ENCODE results near the gene IL1RAPL2.
"Not testable (repeated sequence)": the region's sequence is repeated elsewhere in the genome, so short reads cannot be mapped to it uniquely, and the experiment has no call there.

Gene IL1RAPL2

GRCh38 chrX:105565856-105566255 is 999.9 kb downstream of the IL1RAPL2 start:
- DNase-seq, result no peak

- DNase-seq, result no peak
Observed at GRCh38 chrX:105567082-105567481, 1001.1 kb downstream of the IL1RAPL2 start.

DNA sequence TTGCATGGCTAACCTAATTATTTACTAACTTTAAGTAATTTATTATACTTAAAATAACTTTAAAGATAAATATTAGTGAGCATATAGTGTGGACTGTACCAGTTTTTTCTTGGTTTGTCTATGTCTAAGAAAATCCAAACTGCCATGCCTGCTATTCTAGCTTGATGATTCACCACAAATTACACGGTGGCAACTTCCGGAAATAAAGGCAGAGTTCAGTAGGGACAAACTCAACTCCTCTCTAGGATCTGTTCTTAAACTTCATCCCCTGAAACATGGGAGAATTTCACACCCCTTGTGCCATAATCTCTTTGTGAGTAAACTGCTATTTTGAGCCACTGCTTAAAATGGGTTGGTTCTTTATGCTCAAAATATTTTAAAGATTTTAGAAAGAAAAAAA is 1042.7 kb downstream of the IL1RAPL2 start:
- DNase-seq, result no peak

- no peak for DNase-seq
Observed at GRCh38 chrX:105609530-105609929, 1043.5 kb downstream of the IL1RAPL2 start.

GRCh38 chrX:105610411-105610810 is 1044.4 kb downstream of the IL1RAPL2 start:
- no peak for DNase-seq

DNA sequence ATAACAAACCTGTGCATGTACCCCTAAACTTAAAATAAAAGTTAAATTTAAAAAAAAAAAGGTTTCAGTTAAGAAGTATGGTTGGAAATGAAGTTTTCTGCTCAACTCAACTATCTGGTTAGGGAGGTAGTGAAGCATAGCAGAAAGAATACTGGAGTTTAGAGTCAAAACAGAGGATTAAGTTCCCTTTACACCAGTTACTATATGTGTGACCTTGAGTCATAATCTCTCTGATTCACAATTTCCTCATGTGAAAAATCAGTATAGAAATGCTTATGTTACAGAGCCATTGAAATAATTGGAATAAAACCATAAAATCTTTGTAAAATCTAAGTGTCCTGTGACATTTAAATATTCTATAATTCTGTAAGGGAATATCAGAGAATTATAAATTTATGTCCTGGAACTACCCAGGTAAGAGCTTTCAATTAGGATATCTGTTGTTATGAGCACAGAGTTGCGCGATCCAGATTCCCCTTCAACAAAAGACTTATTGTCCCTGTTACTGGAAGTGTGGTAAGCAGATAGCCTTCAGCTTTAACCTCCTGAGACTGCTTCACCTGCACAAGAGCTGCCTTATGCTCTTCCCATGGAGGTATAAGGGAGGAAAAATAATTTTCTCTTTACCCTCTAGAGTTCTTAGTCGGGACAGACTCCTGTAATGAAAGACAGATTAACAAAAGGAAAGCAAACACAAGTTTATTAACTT is 1052.5 kb downstream of the IL1RAPL2 start:
- no peak for DNase-seq

GRCh38 chrX:105634180-105634579 is 1068.2 kb downstream of the IL1RAPL2 start:
- DNase-seq, result no peak

- no peak for DNase-seq
Observed at GRCh38 chrX:105635794-105636193, 1069.8 kb downstream of the IL1RAPL2 start.

DNA sequence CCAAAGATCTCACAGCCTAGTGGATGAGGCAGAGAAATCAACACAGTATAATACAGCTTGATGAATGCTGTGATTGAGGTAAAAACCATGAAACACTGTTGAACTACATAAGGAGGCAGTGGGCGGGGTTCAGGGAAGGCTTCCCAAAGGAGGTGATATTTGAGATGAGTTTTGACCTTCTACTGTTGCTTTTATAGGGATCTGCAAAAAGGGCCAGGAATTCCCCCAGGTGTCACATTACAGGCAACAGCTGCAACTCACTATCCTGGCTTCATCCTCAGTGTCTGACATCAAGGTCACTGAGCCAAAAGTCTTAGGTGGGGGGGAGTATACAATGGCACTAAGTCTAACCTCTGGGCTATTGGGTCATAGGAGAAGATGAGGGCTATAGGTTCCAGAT is 1070.7 kb downstream of the IL1RAPL2 start:
- DNase-seq, result no peak

GRCh38 chrX:105645667-105646357 is 1079.8 kb downstream of the IL1RAPL2 start:
- DNase-seq, result no peak

DNA sequence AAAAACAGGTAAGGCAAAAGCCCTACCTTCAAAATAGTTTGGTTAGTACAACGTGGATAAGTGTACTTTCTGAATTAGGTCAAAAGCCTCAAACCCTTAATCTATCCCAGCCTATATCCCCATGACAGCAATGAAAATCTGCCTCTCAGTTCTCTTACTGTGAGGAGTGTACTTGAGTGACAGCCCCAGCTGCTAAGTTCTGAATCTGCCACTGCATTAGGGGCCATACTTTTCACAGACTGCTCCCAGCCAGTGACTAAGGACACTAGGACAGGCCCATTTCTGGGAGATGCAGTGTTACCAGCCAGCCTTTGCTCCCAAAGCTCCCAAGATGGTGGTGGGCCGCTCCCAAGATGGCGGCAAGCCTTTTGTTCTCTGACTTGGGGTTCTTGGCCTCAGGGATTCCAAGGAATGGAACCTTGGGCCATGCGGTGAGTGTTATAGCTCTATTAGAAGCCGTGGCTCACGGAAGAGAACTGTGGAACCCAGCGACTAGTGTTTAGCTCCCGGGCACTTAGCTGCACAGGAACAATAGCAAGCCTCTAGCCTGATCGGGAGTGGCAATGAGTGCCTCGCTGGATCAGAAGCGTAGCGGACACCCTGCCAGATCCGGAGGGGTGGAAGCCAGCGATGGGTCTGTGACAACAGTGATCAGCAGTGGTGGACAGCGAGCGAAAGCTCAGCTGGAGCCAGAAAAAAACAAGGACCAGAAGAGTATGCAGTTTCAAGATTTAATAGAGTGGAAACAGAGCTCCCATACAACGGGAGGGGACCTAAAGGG is 1080.8 kb downstream of the IL1RAPL2 start:
- no peak for DNase-seq

DNA sequence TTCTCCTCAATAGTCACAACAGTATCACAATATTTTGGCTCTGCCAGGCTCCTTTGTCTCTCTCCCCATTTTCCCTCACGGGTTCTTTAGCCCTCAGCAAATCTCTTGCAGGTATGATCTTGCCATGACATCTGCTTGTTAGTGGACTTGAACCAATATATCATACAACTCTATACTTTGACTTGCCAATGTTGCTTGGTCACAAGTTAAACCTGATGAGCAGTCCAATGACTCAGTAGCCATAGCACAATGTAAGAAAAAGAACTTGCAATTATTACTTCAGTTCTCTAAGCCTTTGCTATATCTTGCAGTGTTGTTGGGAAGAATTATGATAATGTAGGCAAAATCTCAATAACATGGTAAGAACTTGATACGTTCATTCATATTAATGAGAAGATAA is 1081.8 kb downstream of the IL1RAPL2 start:
- DNase-seq, result no peak

DNA sequence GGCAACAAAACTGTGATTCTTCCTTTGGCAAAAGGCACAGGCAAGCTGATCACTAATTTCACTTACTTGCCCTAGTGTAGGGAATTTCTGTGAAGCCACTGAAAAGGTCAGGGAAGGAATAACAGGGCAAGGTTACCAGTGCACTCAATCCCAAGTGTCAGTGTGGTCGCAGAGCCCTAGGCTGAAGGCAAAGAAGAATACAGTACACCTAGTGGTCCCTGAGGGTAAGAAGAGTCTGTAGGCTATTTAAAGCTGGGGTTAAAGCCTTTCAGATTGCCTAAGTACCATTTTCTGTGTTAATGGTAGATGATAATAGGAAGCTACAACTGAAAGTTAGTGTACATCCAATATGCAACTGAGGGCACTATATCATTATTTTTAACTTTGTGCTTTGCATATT is 1082.7 kb downstream of the IL1RAPL2 start:
- DNase-seq, result no peak

GRCh38 chrX:105650577-105650976 is 1084.6 kb downstream of the IL1RAPL2 start:
- DNase-seq, result no peak

GRCh38 chrX:105650986-105651385 is 1085.0 kb downstream of the IL1RAPL2 start:
- no peak for DNase-seq

DNA sequence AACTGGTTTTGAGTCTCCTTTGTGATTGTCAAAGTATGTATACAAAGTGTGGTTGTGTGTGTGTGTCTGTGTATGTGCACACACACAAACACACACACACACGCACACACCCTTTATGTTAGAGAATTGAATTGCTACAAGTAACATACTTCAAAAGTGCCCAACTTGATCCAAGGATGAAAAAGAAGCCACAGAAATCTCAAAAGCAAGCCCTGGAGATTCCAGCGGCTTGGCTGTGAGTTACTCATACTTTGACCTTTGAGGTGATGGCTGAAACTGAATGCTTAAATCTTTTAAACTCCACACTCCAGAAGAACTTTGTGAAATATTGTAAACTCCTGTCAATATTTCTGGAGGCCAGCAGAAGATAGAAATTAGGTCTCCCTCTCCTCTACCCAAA is 1087.9 kb downstream of the IL1RAPL2 start:
- no peak for DNase-seq

DNA sequence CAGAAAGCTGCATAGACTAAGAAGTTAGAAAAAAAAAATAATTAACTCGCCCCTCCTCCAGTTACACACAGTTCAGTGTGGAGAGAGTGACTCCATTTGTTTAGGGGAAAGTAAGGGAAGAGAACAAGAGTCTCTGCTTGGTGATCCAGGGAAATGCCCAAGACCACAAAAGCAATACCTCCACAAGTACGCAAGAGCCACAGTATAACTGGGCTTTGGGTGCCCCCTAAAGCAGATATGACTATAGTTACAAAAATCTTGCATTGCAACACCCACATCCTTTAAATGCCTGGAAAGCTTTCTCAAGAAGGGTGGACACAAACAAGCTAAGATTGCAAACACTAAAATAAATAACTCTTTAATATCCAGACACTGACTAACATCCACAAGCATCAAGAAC is 1092.1 kb downstream of the IL1RAPL2 start:
- DNase-seq, result no peak

DNA sequence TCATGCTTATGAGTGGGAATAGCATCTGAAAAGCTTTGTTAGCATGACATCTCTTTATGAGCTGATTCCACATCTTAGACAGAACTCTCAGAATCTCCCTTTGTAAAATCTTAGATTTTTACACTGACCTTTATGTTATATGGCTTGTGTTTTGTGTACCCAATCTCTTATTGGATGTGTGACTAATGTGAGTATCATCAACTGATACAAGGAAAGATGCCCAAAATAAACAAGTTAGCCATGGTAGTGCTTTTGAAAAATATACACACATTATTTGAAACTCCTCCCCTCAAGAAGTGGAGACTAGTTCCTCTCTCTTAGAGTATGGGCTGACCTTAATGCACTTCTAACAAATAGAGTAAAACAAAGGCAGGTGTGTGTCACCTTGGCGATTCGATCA is 1096.2 kb downstream of the IL1RAPL2 start:
- DNase-seq, result no peak

DNA sequence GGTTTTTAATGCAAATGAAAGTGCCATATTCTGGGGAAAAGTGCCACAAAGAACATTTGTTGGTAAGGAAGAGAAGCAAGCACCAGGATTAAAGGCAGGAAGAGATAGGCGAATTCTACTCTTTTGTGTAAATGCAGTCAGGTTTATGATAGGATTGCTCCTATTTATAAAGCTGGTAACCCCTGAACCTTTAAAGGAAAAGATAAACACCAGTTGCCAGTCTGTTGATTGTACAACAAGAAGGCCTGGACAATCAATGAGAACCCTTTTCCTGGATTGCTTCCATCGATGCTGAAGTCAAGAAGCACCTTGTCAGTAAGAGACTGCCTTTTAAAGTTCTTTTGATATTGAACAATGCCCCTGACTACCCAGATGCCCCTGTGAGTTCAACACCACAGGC is 1098.2 kb downstream of the IL1RAPL2 start:
- DNase-seq, result no peak

DNA sequence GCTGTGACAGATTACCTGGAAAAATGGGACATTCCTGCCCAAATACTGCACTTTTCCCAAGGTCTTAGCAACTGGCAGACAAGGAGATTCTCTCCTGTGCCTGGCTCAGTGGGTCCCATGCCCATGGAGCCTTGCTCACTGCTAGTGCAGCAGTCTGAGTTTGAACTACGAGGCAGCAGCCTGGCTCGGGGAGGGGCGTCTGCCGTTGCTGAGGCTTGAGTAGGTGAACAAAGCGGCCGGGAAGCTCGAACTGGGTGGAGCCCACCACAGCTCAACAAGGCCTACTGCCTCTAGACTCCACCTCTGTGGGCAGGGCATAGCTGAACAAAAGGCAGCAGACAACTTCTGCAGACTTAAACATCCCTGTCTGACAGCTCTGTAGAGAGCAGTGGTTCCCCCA is 1118.3 kb downstream of the IL1RAPL2 start:
- not testable (repeated sequence) for DNase-seq

- no peak for DNase-seq
Observed at GRCh38 chrX:105694839-105695238, 1128.8 kb downstream of the IL1RAPL2 start.

GRCh38 chrX:105695451-105695850 is 1129.5 kb downstream of the IL1RAPL2 start:
- no peak for DNase-seq
